ENCODE results near the gene SLC23A3.

SLC23A3 gene

DNA sequence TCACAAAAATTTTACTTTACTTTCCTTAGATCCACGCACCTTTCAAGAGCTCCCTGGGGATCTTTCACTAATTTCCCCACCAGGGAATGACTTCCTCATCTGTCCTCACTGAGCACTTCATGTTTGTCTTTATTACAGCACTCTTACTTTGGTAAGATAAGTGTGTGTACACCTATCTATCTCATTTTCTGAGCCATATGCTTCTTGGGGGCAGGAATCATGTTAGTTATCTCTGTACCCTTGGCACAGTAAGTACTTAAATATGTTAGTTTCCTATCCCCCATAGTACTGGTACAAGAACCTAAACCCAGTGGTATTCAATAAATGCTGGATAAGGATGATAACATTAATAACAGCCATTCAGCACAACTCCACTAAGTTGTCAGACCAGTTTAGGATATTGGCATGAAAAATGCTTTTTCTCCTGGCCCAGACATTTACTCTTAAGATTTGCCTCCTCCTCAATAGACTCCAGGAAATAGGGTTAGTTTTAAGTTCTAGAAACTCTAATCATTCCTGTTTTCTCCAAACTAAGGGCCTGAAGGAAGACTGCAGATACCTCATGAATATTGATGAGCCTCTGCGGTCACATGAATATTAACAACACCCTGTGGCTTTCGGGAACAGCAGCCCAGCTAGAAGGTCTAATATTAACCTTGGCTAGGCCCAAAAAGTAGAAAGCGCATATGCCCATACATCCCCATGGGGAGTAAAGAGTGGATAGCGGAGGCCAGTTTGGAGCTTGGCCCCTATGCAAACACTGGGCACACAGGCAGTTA lies 47.4 kb downstream of the SLC23A3 start:
- TF ChIP-seq, protein P1, sequence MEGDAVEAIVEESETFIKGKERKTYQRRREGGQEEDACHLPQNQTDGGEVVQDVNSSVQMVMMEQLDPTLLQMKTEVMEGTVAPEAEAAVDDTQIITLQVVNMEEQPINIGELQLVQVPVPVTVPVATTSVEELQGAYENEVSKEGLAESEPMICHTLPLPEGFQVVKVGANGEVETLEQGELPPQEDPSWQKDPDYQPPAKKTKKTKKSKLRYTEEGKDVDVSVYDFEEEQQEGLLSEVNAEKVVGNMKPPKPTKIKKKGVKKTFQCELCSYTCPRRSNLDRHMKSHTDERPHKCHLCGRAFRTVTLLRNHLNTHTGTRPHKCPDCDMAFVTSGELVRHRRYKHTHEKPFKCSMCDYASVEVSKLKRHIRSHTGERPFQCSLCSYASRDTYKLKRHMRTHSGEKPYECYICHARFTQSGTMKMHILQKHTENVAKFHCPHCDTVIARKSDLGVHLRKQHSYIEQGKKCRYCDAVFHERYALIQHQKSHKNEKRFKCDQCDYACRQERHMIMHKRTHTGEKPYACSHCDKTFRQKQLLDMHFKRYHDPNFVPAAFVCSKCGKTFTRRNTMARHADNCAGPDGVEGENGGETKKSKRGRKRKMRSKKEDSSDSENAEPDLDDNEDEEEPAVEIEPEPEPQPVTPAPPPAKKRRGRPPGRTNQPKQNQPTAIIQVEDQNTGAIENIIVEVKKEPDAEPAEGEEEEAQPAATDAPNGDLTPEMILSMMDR (IDR thresholded peaks at IDR 0.05; ENCODE audit: borderline replicate concordance, control extremely low read depth, extremely low read depth, insufficient read depth, missing control alignments): no peak
- DNase-seq (ENCODE audit: low spot score): no peak
- in situ Hi-C loops (cut with MboI; ENCODE audit: low sequenced_read_pairs, unreplicated experiment): no loop called here

- TF ChIP-seq, protein P1 (IDR thresholded peaks at IDR 0.05; ENCODE audit: borderline replicate concordance, control extremely low read depth, extremely low read depth, insufficient read depth, missing control alignments): no peak
- in situ Hi-C loops (cut with MboI; ENCODE audit: low sequenced_read_pairs, unreplicated experiment): no loop called here
- no peak for DNase-seq (ENCODE audit: low spot score)
Measured at GRCh38 chr2:219120082-219120481, 49.7 kb downstream of the SLC23A3 start.

DNA sequence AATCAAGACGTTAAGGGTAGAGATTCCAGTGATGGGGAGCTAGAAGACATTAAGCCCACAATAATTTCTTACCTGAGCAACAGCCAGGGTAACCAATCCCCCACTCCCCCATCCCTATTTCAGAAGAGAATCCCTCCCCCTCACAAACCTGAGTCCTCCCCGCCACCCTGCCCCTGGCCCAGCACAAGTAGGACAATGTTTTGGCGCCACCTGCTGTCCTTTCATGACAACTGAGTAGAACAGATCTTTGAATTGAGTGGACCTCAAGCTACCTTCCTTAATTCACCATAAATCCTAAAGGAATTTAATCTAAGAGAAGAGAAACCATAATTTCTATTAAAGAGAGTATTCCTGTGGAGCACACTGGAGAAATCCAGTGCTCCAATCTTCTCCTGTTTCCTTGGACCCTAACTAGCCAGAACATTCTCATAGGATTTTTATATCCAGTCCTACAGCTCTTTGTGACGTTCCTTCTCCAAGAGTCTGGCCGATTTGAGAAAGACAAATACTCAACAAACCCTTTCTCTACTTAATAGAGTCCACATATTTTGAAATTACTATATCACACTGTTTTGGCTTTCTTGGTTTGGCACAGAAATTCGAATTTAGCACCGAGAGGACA lies 50.3 kb downstream of the SLC23A3 start:
- peak; percentile 62 for DNase-seq (ENCODE audit: low spot score)
- TF ChIP-seq, protein P1 (IDR thresholded peaks at IDR 0.05; ENCODE audit: borderline replicate concordance, control extremely low read depth, extremely low read depth, insufficient read depth, missing control alignments): peak; percentile 71
- in situ Hi-C loops (cut with MboI; ENCODE audit: low sequenced_read_pairs, unreplicated experiment): no loop called here

DNA sequence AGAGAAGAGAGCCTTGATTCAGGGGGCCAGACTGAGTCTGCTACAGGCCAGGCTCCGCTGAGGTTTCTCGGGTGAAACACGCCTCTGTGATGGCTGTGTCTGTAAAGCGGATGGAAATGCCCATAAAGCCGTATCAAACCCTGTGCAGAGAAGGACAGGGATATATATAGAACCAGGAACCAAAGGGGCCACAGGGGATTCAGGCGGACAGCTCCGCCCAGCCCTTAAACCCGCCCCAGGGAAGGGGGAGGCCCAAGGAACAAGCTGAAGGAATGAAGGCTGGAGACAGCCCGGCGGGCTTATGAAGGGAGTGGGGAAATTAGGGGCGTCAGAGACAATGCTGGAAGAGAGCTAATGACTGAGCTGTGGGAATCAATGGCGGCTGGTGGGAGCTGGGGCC lies 51.3 kb downstream of the SLC23A3 start:
- TF ChIP-seq, protein P1 (IDR thresholded peaks at IDR 0.05; ENCODE audit: borderline replicate concordance, control extremely low read depth, extremely low read depth, insufficient read depth, missing control alignments): no peak
- DNase-seq (ENCODE audit: low spot score): no peak
- in situ Hi-C loops (cut with MboI; ENCODE audit: low sequenced_read_pairs, unreplicated experiment): no loop called here

DNA sequence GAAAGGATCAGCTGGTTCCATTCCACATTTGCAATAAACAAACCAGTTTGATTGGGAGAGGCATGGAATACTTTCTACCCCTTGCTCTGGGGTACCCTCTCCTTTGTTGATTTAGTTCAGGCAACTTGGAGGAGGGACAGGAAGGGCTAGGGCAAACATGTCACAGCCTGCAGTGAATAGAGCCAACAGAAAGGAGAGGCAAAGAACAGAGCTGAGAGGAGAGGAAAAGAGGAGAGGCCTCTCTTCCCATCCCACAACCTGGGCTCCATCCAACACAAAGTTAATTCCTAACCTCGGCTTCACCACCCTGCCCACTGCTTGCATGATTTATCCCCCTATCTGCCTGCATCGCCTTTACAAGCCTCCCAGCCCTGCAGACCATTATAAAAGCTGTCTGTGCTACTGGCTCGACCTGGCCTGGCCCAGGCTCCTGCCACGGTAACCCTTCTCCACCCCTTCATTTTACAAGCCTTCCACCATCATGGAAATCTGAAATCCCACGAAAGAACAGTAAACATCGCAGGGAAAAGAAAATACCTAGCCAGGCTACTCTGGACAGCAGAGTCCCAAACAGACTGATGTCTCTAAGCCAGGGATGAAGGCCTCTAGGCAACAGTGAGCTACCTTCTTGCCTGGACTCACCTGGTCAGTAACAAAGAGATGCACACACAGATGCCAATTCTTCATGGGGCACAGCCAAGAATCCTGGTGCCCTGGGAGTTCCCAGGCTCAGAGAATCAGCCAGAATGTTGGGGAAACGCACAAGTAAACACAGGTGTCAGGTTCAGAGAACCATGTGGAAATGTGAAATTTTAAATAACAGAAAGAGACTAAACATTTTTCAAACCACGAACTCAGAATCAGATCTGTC lies 52.8 kb downstream of the SLC23A3 start:
- in situ Hi-C loops (cut with MboI; ENCODE audit: low sequenced_read_pairs, unreplicated experiment): no loop called here
- DNase-seq (ENCODE audit: low spot score): no peak
- TF ChIP-seq, protein P1 (IDR thresholded peaks at IDR 0.05; ENCODE audit: borderline replicate concordance, control extremely low read depth, extremely low read depth, insufficient read depth, missing control alignments): no peak

DNA sequence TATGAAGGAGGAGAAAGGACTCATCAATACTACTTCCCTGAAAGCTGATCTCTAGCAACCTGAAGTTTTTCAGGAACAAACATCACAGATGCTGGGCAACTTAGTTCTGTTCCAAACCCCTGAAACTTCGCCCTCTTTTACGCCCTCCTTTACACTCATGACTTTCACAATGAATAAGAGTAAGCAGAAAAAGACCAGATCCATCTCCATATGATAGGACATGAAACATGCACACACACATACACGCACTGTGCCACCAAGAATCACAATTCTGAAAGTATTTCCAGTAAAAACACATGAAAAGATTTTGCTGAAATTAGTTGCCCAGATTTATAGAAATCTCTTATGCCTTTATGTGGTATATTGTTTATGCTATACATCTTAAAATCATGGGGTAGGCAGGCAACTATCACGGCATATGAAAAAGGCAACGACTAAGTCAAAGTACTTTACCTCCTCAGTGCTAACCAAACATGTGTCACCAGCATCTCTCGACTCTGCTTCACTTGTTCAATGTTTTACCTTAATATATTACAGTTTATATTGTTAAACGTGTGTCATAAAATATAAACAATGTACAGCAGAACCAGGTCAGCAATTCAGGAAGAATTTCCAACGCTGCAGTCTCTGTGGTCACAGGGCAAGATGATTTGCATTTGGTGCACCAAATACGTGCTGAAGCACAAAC lies 57.0 kb downstream of the SLC23A3 start:
- in situ Hi-C loops (cut with MboI; ENCODE audit: low sequenced_read_pairs, unreplicated experiment): no loop called here
- TF ChIP-seq, protein P1 (IDR thresholded peaks at IDR 0.05; ENCODE audit: borderline replicate concordance, control extremely low read depth, extremely low read depth, insufficient read depth, missing control alignments): no peak
- DNase-seq (ENCODE audit: low spot score): no peak

Measured in GM13976 (cell line).